Measurements from ENCODE around the gene SCN5A.

DNA sequence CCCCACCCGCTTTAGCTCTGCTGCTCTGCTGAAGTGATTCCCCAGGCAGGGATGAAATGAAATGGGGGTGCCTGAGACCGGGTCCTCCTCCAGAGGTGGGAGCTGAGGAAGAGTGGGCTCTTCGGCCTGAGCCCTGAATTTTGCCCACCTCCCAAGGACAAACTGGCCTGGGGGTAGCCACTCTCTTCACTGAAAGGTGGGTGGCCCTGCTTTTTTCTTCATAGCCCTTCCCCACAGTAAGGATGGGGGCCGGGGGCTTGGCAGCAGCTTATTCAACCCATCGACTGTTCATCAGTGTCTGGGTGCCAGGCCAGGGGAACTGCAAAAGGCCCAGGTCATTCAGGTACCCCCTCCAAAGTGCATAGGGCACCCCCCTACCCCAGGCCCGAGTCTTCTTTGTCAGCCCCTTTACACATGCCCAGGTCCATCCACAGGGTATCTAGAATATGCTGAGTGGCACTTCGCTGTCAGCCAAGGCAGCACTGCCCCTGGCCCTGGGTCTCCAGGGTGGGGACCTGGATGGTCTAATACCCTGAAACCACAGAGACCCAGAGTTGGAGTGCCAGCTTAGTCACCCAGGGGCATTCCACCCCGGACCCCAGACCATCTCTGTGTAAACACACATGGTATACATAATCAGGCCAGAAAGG is 7.9 kb downstream of the SCN5A start:
- TF ChIP-seq TAF1 (IDR thresholded peaks at IDR 0.05; ENCODE audit: low read depth, low read length) = no peak
- TF ChIP-seq POLR2A (IDR thresholded peaks at IDR 0.05; ENCODE audit: low read depth, low read length) = no peak
- TF ChIP-seq POLR2AphosphoS5 (IDR thresholded peaks at IDR 0.05; ENCODE audit: low read depth, low read length) = no peak
- TF ChIP-seq POU2F2 (IDR thresholded peaks at IDR 0.05; ENCODE audit: low read depth, low read length) = no peak
- TF ChIP-seq SPI1 (IDR thresholded peaks at IDR 0.05; ENCODE audit: low read depth, low read length) = no peak

Measured in GM12891 (cell line).